T-cell (primary cell): ENCODE measurements around the gene SLC22A24. TPM values are rescaled to one million over a fixed set of nuclear protein-coding genes. Genes with fewer than 3 reads are reported as not detected.

Experiments
- ATAC-seq, 4 experiments: fragments of 200-7000 bp in 3 of 4; fragments of 150-1000 bp in 1 of 4; cut with Tn5 transposase; replicated peaks in 1 of 4; 1 replicate in 3 of 4; 2 replicates in 1 of 4; pipeline ENCODE4 v1.10.0; 2021; ENCODE audit warnings: moderate library complexity in 3 of 4, mild to moderate bottlenecking in 2 of 4, moderate number of reproducible peaks in 1 of 4
- CTCF ChIA-PET, 2 donors: fragments of 300-600 bp; sonication (Branson Sonifier 250); formaldehyde crosslinking; loops; one replicate each; lab custom pipeline; 2022; ENCODE audit warnings: antibody characterized with exemption in 2 of 2; lab: Charles Lee
- POLR2A ChIA-PET, 2 donors: fragments of 300-600 bp; sonication (Branson Sonifier 250); formaldehyde crosslinking; loops; one replicate each; lab custom pipeline; 2022; ENCODE audit warnings: antibody characterized with exemption in 2 of 2; lab: Charles Lee
- DNase-seq, 35 experiments: peaks; one replicate each; pipeline versions ENCODE4 v3.0.0 to v3.0.0-alpha.2; 2013 to 2023
- H3K27ac ChIP-seq: one replicate; pipeline ENCODE4 v1.5.1; 2013; ENCODE audit warnings: low read length
- H3K27me3 ChIP-seq, 2 experiments: replicated peaks in 1 of 2; 1 replicate in 1 of 2; 2 replicates in 1 of 2; pipeline versions ENCODE4 v1.6.1 to v1.7.0; 2013; ENCODE audit warnings: low read length in 1 of 2, mixed read lengths in 1 of 2; ENCODE audit not compliant: control insufficient read depth in 2 of 2, insufficient read depth in 2 of 2; ENCODE audit errors: extremely low read depth in 1 of 2
- H3K36me3 ChIP-seq, 2 donors: 1 replicate in 1 of 2; 2 replicates in 1 of 2; pipeline versions ENCODE4 v1.6.1 to v1.7.0; 2013; ENCODE audit warnings: low read length in 1 of 2; ENCODE audit not compliant: control insufficient read depth in 2 of 2, insufficient read depth in 1 of 2; ENCODE audit errors: extremely low read depth in 1 of 2
- H3K4me1 ChIP-seq, 2 experiments: 1 replicate in 1 of 2; 2 replicates in 1 of 2; pipeline versions ENCODE4 v1.6.1 to v1.7.0; 2013; ENCODE audit warnings: low read length in 2 of 2, mixed read lengths in 1 of 2; ENCODE audit not compliant: insufficient read depth in 2 of 2, control insufficient read depth in 1 of 2; ENCODE audit errors: extremely low read depth in 1 of 2
- H3K4me3 ChIP-seq, 2 donors: 1 replicate in 1 of 2; 2 replicates in 1 of 2; pipeline versions ENCODE4 v1.5.1 to v1.7.0; 2013; ENCODE audit warnings: mild to moderate bottlenecking in 2 of 2, low read length in 1 of 2, moderate library complexity in 1 of 2; ENCODE audit not compliant: control insufficient read depth in 1 of 2; ENCODE audit errors: extremely low read depth in 1 of 2
- H3K9me3 ChIP-seq: 2 replicates; pipeline ENCODE4 v1.7.0; 2013
- H3K27ac Mint-ChIP-seq, 2 donors: one replicate each; pipeline ENCODE4 v1.8.0; 2020 to 2021; ENCODE audit warnings: mild to moderate bottlenecking in 2 of 2, mixed read lengths in 2 of 2
- H3K27me3 Mint-ChIP-seq, 2 donors: one replicate each; pipeline ENCODE4 v1.8.0; 2021 to 2022; ENCODE audit warnings: mixed read lengths in 2 of 2
- H3K36me3 Mint-ChIP-seq: one replicate; pipeline ENCODE4 v1.8.0; 2021; ENCODE audit warnings: mixed read lengths
- H3K4me1 Mint-ChIP-seq, 3 donors: one replicate each; pipeline ENCODE4 v1.8.0; 2020 to 2022; ENCODE audit warnings: mixed read lengths in 3 of 3, mild to moderate bottlenecking in 1 of 3
- H3K4me3 Mint-ChIP-seq, 3 donors: one replicate each; pipeline ENCODE4 v1.8.0; 2020 to 2022; ENCODE audit warnings: mild to moderate bottlenecking in 3 of 3, mixed read lengths in 3 of 3, moderate library complexity in 3 of 3
- H3K9me3 Mint-ChIP-seq, 3 donors: one replicate each; pipeline ENCODE4 v1.8.0; 2020 to 2022; ENCODE audit warnings: mixed read lengths in 3 of 3
- WGBS: methylation state at CpG from one replicate; pipeline ENCODE4 v1.1.5; 2013; ENCODE audit warnings: missing lambda C conversion rate; ENCODE audit not compliant: insufficient coverage; 5-methylcytosine and 5-hydroxymethylcytosine counted together
- total RNA-seq, 35 experiments: library from RNA in 6 of 35; stranded (reverse) in 6 of 35; fragments of 120-200 nt in 1 of 35; gene quantifications; one replicate each; pipeline versions ENCODE4 v1.2.1 to v1.2.4 and lab custom pipeline; 2013 to 2026

Gene SLC22A24, protein sequence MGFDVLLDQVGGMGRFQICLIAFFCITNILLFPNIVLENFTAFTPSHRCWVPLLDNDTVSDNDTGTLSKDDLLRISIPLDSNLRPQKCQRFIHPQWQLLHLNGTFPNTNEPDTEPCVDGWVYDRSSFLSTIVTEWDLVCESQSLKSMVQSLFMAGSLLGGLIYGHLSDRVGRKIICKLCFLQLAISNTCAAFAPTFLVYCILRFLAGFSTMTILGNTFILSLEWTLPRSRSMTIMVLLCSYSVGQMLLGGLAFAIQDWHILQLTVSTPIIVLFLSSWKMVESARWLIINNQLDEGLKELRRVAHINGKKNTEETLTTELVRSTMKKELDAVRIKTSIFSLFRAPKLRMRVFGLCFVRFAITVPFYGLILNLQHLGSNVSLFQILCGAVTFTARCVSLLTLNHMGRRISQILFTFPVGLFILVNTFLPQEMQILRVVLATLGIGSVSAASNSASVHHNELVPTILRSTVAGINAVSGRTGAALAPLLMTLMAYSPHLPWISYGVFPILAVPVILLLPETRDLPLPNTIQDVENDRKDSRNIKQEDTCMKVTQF
- total RNA-seq (not detected), total RNA-seq (lab: John Stamatoyannopoulos, UW) (0 to 0.06 (median 0) reads per million in 29 experiments)
- not detected for total RNA-seq (2013)

GRCh38 chr11:63144121-63144520 is at the start of gene SLC22A24:
TSS of gene SLC22A24 (minus strand) at chr11:63144221. CDS start at chr11:63143779, 442 bp downstream.
- ATAC-seq (no peak), DNase-seq (no peak)
- peaks cover 2 to 3% of the 10 kb centered on the region in 2 experiments for H3K27me3 ChIP-seq
- Mint-ChIP-seq H3K4me1 (no peaks in the 10 kb centered on the region), H3K9me3 (no peaks in the 10 kb centered on the region), H3K4me3 (no peak within 1 kb of the TSS), H3K27me3 (peaks cover 0 to 13% of the 10 kb centered on the region in 2 donors), H3K27ac (no peak within 1 kb of the TSS), H3K36me3 (no peaks in the 10 kb centered on the region)
- H3K4me3 ChIP-seq: no peak within 1 kb of the TSS
- WGBS: no CpG with 5 or more reads among the region's 1 CpG
- POLR2A ChIA-PET: no interaction called here
- H3K9me3 ChIP-seq: no peaks in the 10 kb centered on the region
- CTCF ChIA-PET: interaction anchor here in 1 of 2 donors (0.7 kb wide), 1 partner anchor 96 kb away, joined by 3 read pairs; no protein-coding TSS in a partner anchor
- H3K36me3 ChIP-seq: no peaks in the 10 kb centered on the region
- H3K4me1 ChIP-seq: no peaks in the 10 kb centered on the region
- H3K27ac ChIP-seq: no peak within 1 kb of the TSS

DNA sequence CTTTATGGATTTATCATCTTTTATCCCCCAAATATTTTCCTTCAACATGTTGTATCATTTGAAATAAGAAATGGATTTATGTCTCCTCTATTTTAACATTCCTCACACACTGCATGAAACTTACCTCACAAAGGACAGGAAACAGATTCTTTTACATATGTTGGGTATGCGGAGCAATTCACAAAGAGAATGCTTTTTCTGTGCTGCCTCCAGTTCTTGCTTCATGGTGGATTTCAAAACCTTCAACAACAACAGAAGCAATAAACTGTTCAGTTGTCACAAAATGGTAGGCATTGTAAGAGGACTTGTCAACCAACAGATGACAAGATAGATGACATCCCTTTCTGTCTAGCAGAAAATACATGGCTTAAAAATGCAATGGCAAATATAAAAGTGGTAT is 36.5 kb upstream of the SLC22A24 start:
- CTCF ChIA-PET: no interaction called here
- Histone ChIP-seq H3K36me3 (no peaks in the 10 kb centered on the region), H3K27me3 (no peaks in the 10 kb centered on the region), H3K4me3 (no peak overlapping the region), H3K27ac (no peak overlapping the region), H3K4me1 (no peaks in the 10 kb centered on the region), H3K9me3 (peaks cover 2% of the 10 kb centered on the region)
- Mint-ChIP-seq H3K4me3 (no peak overlapping the region), H3K27ac (no peak overlapping the region), H3K4me1 (no peaks in the 10 kb centered on the region), H3K27me3 (peaks cover 32 to 43% of the 10 kb centered on the region in 2 donors), H3K9me3 (peaks cover 0 to 19% (median 7%) of the 10 kb centered on the region in 3 donors), H3K36me3 (no peaks in the 10 kb centered on the region)
- DNase-seq (no peak), ATAC-seq (no peak)
- WGBS: no CpG with 5 or more reads among the region's 1 CpG
- POLR2A ChIA-PET: no interaction called here

DNA sequence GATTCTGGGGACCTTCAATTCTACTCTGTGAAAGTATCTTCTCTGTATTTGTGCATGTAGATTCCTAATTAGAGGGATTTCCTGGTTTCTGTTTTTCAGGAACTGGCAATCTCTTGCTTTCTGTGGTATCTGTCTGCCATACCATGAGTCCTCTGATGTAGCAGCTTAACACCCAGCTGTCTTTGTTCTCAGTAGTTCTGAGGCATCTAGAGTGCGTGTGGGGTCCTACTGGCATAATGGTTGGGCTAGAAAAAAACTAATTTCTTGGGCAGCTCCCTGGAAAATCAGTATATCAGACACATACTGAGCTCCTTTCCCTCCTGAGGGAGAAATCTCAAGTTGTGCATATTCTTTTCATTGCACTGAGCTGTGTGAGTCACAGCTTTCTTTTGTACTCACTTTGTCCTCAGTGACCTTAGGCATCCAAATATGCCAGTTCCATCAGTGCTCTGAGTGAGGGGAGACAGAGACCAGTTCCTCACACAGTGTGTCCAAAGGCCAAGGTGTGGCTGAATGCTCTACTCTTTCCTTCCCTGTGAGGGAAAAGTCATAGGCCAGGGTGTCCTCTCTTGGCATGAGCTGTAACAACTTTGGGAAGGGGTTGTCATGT is 35.5 kb upstream of the SLC22A24 start:
- no peaks in the 10 kb centered on the region for H3K4me1 ChIP-seq
- no peaks in the 10 kb centered on the region for H3K27me3 ChIP-seq
- no peak overlapping the region for H3K27ac ChIP-seq
- WGBS: no CpG with 5 or more reads among the region's 1 CpG
- DNase-seq: no peak
- Mint-ChIP-seq H3K27ac (no peak overlapping the region), H3K9me3 (peaks cover 4 to 24% (median 8%) of the 10 kb centered on the region in 3 donors), H3K4me1 (no peaks in the 10 kb centered on the region), H3K36me3 (no peaks in the 10 kb centered on the region), H3K4me3 (no peak overlapping the region), H3K27me3 (peaks cover 32 to 45% of the 10 kb centered on the region in 2 donors)
- ChIA-PET CTCF (no interaction called here), POLR2A (no interaction called here)
- H3K4me3 ChIP-seq: no peak overlapping the region
- no peak for ATAC-seq
- peaks cover 2% of the 10 kb centered on the region for H3K9me3 ChIP-seq
- no peaks in the 10 kb centered on the region for H3K36me3 ChIP-seq

DNA sequence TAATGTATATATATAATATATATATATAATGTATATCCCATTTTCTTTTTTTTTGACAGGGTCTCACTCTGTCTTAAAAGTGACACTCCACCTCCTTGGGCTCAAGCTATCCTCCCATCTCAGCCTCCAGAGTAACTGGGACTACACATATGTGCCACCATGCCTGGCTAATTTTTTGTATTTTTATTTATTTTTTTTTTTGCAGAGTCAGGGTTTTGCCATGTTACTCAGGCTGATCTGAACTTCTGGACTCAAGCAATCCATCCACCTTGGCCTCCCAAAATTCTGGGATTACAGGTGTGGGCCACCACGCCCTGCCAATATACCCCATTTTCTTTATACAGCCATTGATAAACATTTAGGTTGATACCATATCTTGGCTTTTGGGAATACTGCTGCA is 33.9 kb upstream of the SLC22A24 start:
- Histone ChIP-seq H3K4me3 (no peak overlapping the region), H3K27ac (no peak overlapping the region), H3K27me3 (no peaks in the 10 kb centered on the region), H3K4me1 (no peaks in the 10 kb centered on the region), H3K9me3 (peaks cover 2% of the 10 kb centered on the region), H3K36me3 (no peaks in the 10 kb centered on the region)
- Mint-ChIP-seq H3K27me3 (peaks cover 29 to 35% of the 10 kb centered on the region in 2 donors), H3K4me3 (no peak overlapping the region), H3K27ac (no peak overlapping the region), H3K4me1 (no peaks in the 10 kb centered on the region), H3K9me3 (peaks cover 5 to 24% (median 9%) of the 10 kb centered on the region in 3 donors), H3K36me3 (no peaks in the 10 kb centered on the region)
- DNase-seq (no peak), ATAC-seq (no peak)
- POLR2A ChIA-PET: no interaction called here
- no CpG with 5 or more reads among the region's 1 CpG for WGBS
- CTCF ChIA-PET: no interaction called here

DNA sequence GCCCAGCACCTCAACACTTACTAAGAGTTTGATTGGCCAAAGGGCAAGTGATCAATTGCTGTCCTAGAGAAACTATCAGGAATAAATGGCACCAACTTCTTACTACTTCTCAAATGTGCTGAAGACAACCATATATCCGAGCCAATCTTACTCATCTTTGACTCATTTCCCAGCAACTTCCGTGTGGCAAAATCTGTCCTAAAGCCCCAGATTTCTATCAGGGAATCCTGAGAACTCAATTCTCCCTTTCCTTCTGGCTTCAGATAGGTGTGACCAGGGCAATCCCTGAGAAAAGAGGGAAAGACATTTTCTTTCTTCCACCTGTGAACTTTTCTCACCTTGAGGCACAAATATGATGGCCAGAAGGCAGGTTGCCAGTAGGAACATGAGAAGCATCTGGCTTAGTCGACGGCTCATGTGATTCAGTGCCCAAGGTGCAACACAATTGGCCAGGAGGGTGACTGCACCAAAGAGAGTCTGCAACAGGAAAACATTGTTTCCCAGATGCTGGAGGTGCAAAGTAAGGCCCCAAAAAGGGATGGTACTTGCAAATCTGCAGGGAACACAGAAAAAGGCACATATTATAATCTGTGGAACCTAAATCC is 21.8 kb upstream of the SLC22A24 start:
- ChIA-PET CTCF (no interaction called here), POLR2A (no interaction called here)
- Histone ChIP-seq H3K27me3 (peaks cover 0 to 18% of the 10 kb centered on the region in 2 experiments), H3K27ac (no peak overlapping the region), H3K4me1 (no peaks in the 10 kb centered on the region), H3K36me3 (no peaks in the 10 kb centered on the region), H3K9me3 (no peaks in the 10 kb centered on the region), H3K4me3 (no peak overlapping the region)
- 78% methylated on average over 4 of the region's 4 CpGs for WGBS
- Mint-ChIP-seq H3K27ac (no peak overlapping the region), H3K9me3 (no peaks in the 10 kb centered on the region), H3K4me1 (no peaks in the 10 kb centered on the region), H3K27me3 (peaks cover 57 to 71% of the 10 kb centered on the region in 2 donors), H3K4me3 (no peak overlapping the region), H3K36me3 (no peaks in the 10 kb centered on the region)
- DNase-seq (no peak), ATAC-seq (no peak)

DNA sequence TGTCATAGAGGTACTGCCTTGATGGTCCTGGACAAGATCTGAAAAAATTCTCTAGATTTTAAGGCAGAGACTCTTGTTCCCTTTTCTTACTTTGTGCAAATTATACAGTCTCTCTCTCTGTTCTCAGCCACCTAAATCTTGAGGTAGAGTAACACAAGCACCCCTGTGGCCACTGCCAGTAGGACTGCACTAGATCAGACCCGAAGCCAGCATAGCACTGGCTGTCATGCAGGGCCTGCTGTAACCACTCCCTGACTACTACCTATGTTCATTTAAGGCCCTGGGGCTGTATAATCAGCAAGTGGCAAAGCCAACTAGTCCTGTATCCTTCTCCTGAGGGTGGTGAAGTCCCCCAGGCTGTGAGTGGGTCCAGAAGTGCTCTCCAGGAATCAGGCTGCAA is 11.8 kb upstream of the SLC22A24 start:
- Mint-ChIP-seq H3K4me3 (no peak overlapping the region), H3K9me3 (peaks cover 0 to 6% (median 2%) of the 10 kb centered on the region in 3 donors), H3K4me1 (no peaks in the 10 kb centered on the region), H3K27me3 (peaks cover 28 to 46% of the 10 kb centered on the region in 2 donors), H3K27ac (no peak overlapping the region), H3K36me3 (no peaks in the 10 kb centered on the region)
- Histone ChIP-seq H3K4me3 (no peak overlapping the region), H3K4me1 (no peaks in the 10 kb centered on the region), H3K9me3 (no peaks in the 10 kb centered on the region), H3K27ac (no peak overlapping the region), H3K27me3 (peaks cover 0 to 19% of the 10 kb centered on the region in 2 experiments), H3K36me3 (no peaks in the 10 kb centered on the region)
- ChIA-PET POLR2A (no interaction called here), CTCF (no interaction called here)
- DNase-seq (no peak), ATAC-seq (no peak)
- no CpG with 5 or more reads among the region's 1 CpG for WGBS
